ENCODE measurements around the gene OIP5.

GRCh38 chr15:41337631-41338522 is 5.5 kb upstream of the OIP5 start:
- TF ChIP-seq CTCF (IDR thresholded peaks at IDR 0.05; ENCODE audit: low read depth, low read length, poor library complexity, severe bottlenecking): no peak
- TF ChIP-seq EZH2phosphoT487 (IDR thresholded peaks at IDR 0.05; ENCODE audit: borderline replicate concordance, low read length): no peak
